ENCODE results near the gene CALHM5.

GRCh38 chr6:116556814-116557415, 45.5 kb downstream of the CALHM5 start:
- TF ChIP-seq EZH2 (IDR thresholded peaks at IDR 0.05; ENCODE audit: low read depth) (no peak), CTCF (conservative IDR thresholded peaks at IDR 0.05) (no peak)

All from PC-9 (cell line).